K562 (cell line): ENCODE measurements around the gene UQCRC2.

ENCODE experiments used
- EZH2 ChIP-seq: IDR thresholded peaks from 2 replicates; pipeline ENCODE4 v1.6.1; 2012; ENCODE audit warnings: low read depth, mild to moderate bottlenecking, inconsistent platforms, low read length, borderline replicate concordance
- FOXK2 ChIP-seq, 2 experiments: fragments of 450-650 bp; IDR thresholded peaks in 1 of 2; conservative IDR thresholded peaks in 1 of 2; 2 replicates each; pipeline ENCODE4 v1.6.1; 2016; ENCODE audit warnings: low read depth in 2 of 2, mild to moderate bottlenecking in 1 of 2
- JUN ChIP-seq, 2 experiments: sonication (generic) in 1 of 2; formaldehyde crosslinking in 1 of 2; IDR thresholded peaks; 2 replicates each; pipeline versions ENCODE4 v1.6.1 to v1.8.0; 2012 to 2022; ENCODE audit warnings: borderline replicate concordance in 2 of 2, mild to moderate bottlenecking in 2 of 2, improper control_type of control experiment in 1 of 2, low read depth in 1 of 2, low read length in 1 of 2, missing genetic modification reagents in 1 of 2
- TAF1 ChIP-seq: IDR thresholded peaks from 2 replicates; pipeline ENCODE4 v1.6.1; 2011; ENCODE audit warnings: mild to moderate bottlenecking, low read length, moderate library complexity; ENCODE audit not compliant: insufficient read depth, control insufficient read depth, severe bottlenecking; ENCODE audit errors: extremely low read depth
- TEAD2 ChIP-seq: fragments of 450-650 bp; IDR thresholded peaks from 2 replicates; pipeline ENCODE4 v1.6.1; 2016; ENCODE audit warnings: missing genetic modification characterization, control low read depth, missing compliant biosample characterization
- ZNF124 ChIP-seq: sonication (generic); formaldehyde crosslinking; IDR thresholded peaks from 2 replicates; pipeline ENCODE4 v1.8.1; 2022; ENCODE audit warnings: missing genetic modification reagents
- ZNF224 ChIP-seq: sonication (generic); formaldehyde crosslinking; IDR thresholded peaks from 2 replicates; pipeline ENCODE4 v1.8.0; 2022; ENCODE audit warnings: mild to moderate bottlenecking, missing genetic modification reagents
- TF ChIP-seq, protein P1 (sequence below), 3 experiments: IDR thresholded peaks in 2 of 3; conservative IDR thresholded peaks in 1 of 3; 2 replicates each; pipeline ENCODE4 v1.5.1; 2011 to 2012; ENCODE audit warnings: low read length in 3 of 3, mild to moderate bottlenecking in 3 of 3, control low read depth in 2 of 3, improper control_type of control experiment in 1 of 3, inconsistent platforms in 1 of 3, low read depth in 1 of 3, mixed read lengths in 1 of 3, moderate library complexity in 1 of 3; ENCODE audit not compliant: insufficient read depth in 2 of 3

DNA sequence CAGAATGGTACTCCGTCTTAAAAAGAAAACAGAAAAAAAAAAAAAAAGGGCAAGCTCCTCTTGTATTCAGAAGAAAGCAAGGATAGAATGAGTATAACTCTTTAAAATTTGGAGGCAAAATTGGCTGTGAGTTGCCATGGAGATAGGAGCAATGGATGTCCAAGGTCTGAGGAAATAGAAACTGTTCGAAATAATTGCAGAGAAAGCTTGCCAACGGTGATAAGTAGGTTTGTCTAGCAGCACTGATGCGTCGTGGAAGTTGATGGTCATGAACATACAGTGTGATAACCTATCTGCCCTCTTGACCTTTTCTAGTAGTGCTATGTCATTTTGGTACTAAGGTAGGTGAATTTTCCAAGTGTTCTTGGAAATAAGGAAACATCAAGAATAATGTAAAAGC lies 57.7 kb downstream of the UQCRC2 start:
- TF ChIP-seq TEAD2 (tag) (no peak), JUN (IDR thresholded peaks at IDR 0.05; ENCODE audit: borderline replicate concordance, low read depth, low read length) (no peak), JUN (CRISPR knock-in tag; IDR thresholded peaks at IDR 0.05; ENCODE audit: borderline replicate concordance) (no peak), ZNF224 (no peak), EZH2 (no peak), ZNF124 (CRISPR knock-in tag) (no peak), FOXK2 (conservative IDR thresholded peaks at IDR 0.05 in 1 of 2, IDR thresholded peaks at IDR 0.05 in 1 of 2; ENCODE audit: low read depth in 2 of 2) (no peak), TAF1 (no peak)
- TF ChIP-seq, protein P1, sequence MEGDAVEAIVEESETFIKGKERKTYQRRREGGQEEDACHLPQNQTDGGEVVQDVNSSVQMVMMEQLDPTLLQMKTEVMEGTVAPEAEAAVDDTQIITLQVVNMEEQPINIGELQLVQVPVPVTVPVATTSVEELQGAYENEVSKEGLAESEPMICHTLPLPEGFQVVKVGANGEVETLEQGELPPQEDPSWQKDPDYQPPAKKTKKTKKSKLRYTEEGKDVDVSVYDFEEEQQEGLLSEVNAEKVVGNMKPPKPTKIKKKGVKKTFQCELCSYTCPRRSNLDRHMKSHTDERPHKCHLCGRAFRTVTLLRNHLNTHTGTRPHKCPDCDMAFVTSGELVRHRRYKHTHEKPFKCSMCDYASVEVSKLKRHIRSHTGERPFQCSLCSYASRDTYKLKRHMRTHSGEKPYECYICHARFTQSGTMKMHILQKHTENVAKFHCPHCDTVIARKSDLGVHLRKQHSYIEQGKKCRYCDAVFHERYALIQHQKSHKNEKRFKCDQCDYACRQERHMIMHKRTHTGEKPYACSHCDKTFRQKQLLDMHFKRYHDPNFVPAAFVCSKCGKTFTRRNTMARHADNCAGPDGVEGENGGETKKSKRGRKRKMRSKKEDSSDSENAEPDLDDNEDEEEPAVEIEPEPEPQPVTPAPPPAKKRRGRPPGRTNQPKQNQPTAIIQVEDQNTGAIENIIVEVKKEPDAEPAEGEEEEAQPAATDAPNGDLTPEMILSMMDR (IDR thresholded peaks at IDR 0.05 in 2 of 3, conservative IDR thresholded peaks at IDR 0.05 in 1 of 3; ENCODE audit: insufficient read depth in 2 of 3, low read depth in 1 of 3, low read length in 3 of 3) = no peak
